GM19452 (cell line): ENCODE data around the gene MMP20.
"Not testable (repeated sequence)": the region's sequence is repeated elsewhere in the genome, so short reads cannot be mapped to it uniquely, and the experiment has no call there.

Experiments
- ATAC-seq: cut with Tn5 transposase; IDR thresholded peaks from one replicate; pipeline ENCODE4 v1.9.1; 2021; ENCODE audit not compliant: unreplicated experiment

The MMP20 gene, protein sequence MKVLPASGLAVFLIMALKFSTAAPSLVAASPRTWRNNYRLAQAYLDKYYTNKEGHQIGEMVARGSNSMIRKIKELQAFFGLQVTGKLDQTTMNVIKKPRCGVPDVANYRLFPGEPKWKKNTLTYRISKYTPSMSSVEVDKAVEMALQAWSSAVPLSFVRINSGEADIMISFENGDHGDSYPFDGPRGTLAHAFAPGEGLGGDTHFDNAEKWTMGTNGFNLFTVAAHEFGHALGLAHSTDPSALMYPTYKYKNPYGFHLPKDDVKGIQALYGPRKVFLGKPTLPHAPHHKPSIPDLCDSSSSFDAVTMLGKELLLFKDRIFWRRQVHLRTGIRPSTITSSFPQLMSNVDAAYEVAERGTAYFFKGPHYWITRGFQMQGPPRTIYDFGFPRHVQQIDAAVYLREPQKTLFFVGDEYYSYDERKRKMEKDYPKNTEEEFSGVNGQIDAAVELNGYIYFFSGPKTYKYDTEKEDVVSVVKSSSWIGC

GRCh38 chr11:102625177-102625576 lies at the start of gene MMP20:
TSS of gene MMP20 (minus strand) at chr11:102625332. CDS start at chr11:102625319, 13 bp downstream.
- ATAC-seq: no peak

DNA sequence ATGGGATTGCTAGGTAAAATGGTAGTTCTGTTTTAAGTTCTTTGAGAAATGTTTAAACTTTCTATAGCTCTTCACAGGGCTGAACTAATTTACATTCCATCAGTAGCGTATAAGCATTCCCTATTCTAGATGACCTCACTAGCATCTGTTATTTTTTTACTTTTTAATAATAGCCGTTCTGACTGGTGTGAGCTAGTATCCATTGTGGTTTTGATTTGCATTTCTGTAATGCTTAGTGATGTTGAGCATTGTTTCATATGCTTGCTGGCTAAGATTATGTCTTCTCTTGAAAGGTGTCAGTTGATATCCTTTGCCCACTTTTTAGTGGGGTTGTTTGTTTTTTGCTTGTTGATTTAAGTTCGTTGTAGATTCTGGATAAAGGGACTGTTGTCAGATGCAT lies 44.5 kb upstream of the MMP20 start:
- ATAC-seq: peak; percentile 53

- no peak for ATAC-seq
These were observed 41.3 kb upstream of the MMP20 start for GRCh38 chr11:102666331-102666957.

GRCh38 chr11:102664001-102664752 lies 39.0 kb upstream of the MMP20 start:
- ATAC-seq: no peak

DNA sequence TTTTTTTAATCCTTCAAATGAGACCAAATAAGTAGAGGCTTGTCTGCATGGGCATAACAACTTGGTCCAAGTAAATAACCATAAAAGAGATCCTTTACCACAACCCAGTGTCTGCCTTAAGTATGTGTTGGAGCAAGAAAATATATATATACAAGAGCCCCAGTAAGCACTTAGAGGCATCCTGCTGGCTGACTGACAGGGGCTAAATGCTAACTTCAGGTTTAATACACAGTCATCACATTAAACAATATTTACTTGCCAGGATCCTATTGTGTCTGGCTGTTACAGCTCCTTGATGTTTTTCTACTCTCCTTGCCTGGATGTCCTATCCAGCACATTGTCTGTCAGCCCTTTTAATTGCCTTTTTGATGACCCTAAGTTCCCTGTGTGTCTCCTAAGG lies 37.5 kb upstream of the MMP20 start:
- no peak for ATAC-seq

GRCh38 chr11:102661040-102661439 lies 35.9 kb upstream of the MMP20 start:
- ATAC-seq: no peak

- no peak for ATAC-seq
These were observed 31.4 kb upstream of the MMP20 start for GRCh38 chr11:102656528-102656927.

- ATAC-seq: no peak
These were observed 30.4 kb upstream of the MMP20 start for GRCh38 chr11:102655547-102655946.

DNA sequence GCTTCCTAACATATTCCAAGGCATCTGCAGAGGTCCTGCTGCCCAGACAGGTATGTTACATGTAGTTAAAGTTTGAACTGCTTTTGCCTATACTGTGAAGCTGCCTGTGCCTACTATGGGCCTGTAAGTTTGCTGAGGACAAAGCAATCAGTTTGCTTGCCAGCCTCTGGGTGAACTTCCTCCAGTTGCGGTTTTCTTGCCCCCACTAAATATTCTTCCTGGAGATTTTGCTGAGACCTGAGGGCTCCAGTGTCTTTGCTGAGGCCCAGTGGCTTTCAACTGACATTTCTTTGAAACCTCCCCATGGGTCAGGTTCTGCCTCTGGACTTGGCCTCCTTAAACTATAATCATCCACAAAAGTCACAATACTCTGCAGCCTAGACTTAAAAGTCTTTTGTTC lies 29.6 kb upstream of the MMP20 start:
- no peak for ATAC-seq

- ATAC-seq: no peak
These were observed 28.7 kb upstream of the MMP20 start for GRCh38 chr11:102653744-102654291.

DNA sequence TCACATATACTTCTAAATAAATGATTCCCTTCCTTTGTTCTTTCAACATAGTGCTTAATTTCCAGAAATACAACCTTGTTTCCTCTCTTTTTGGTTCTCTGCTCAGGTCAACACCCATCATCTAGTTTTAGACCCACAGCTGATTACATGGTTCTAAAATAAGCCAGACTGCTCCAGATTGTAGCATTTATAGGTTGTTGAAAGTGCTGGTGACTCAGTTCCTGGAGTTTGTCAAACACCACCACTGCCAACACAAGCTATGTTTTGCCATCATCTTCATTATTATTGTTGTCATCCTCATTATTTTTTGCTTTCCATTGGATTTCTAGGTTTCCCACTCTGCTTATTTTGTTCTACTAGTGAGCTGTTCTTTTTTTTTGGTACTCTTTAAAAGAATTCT lies 22.3 kb upstream of the MMP20 start:
- ATAC-seq: no peak

DNA sequence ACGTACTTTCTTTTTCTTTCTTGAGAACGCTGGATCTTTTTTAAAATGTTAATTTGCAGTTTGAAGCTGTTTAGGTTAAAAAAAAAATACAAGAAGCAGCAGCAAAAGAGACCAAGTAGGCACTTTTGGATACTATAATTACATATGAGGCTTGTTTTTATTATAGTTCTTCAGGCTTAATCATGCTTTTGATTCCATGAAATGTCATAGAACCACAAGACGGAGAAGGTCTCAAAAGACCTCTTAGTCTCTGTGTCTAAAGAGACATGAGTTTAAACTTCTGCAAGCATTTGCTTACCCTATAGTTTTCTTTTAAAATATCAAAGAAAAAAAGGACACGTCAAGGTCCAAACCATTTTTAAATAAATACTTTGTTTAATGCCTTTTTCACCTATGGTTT lies 18.8 kb upstream of the MMP20 start:
- no peak for ATAC-seq

GRCh38 chr11:102640946-102641345 lies 15.8 kb upstream of the MMP20 start:
- ATAC-seq: no peak

- no peak for ATAC-seq
These were observed 14.5 kb upstream of the MMP20 start for GRCh38 chr11:102639656-102640055.

- no peak for ATAC-seq
These were observed 12.6 kb upstream of the MMP20 start for GRCh38 chr11:102637731-102638130.

GRCh38 chr11:102633385-102634026 lies 8.4 kb upstream of the MMP20 start:
- no peak for ATAC-seq

DNA sequence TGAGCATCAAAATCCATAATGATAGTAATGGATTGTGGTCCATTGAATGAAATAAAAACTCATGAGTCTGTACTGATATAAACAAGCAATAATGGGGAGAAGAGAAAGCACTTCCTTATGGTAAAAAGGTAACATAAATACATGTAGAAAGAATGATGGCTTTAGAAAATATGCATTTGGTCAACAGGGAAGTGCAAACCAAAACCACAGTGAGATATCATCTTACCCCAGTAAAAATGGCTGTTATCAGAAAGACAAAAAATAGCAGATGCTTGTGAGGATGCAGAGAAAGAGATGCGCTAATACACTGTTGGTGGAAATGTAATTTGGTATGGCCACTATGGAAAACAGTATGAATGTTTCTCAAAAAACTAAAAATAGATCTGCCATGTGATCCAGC lies 6.9 kb upstream of the MMP20 start:
- ATAC-seq: no peak

- no peak for ATAC-seq
These were observed 5.7 kb upstream of the MMP20 start for GRCh38 chr11:102630598-102631448.

DNA sequence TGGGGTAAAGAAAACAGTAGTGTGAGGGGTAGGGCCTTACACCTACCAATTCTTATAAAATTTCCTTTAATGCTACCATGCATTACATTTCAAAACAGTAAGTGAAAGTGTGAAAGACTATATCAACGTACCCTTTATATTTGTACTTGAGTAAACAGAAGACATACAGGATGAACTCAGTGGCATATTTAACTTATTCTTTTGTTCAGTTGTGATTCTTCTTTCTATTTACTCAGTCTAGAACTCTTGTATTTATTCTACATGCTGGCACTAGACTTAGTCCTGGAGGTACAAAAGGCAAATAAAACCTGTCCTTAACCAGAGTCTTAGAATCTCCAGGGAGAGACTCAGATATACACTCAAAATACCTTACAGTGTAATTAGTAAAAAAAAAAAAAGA lies 4.8 kb upstream of the MMP20 start:
- not testable (repeated sequence) for ATAC-seq

DNA sequence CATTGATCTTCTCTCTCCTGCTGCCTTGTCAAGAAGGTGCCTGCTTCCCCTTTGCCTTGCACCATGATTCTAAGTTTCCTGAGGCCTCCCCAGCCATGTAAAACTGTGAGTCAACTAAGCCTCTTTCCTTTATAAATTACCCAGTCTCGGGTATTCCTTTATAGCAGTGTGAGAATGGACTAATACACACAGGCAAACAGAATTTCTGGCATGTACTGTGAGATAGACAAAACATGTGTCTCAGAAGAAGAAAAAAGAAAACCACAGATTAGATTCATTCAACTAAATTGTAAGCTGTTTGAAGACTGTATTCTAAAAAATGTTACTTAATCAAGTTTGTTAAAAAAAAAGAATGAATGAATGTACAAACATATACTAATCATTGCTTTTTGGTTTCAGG lies 1.5 kb upstream of the MMP20 start:
- no peak for ATAC-seq
